HepG2 (cell line): ENCODE measurements around the gene MEAK7. TPM values are rescaled to one million over a fixed set of nuclear protein-coding genes. Genes with fewer than 3 reads are reported as not detected.

Source experiments
- ATAC-seq: fragments of 200-7000 bp; cut with Tn5 transposase; 3 replicates; pipeline ENCODE4 v1.9.1; 2020; ENCODE audit warnings: mild to moderate bottlenecking, moderate library complexity
- BruUV-seq: library from RNA; stranded (reverse); fragments of 400-500 nt; replicated peaks from 2 replicates; lab custom pipeline; 2021; lab: Mats Ljungman, UMichigan
- CTCF ChIA-PET: fragments of 300-600 bp; formaldehyde crosslinking; extraction: SDS; loops from one replicate; lab custom pipeline; 2021; ENCODE audit warnings: low total read pairs, inconsistent platforms, low intra/inter-chr PET ratio; lab: Yijun Ruan, JAX
- POLR2A ChIA-PET: fragments of 350-600 bp; sonication (Branson Sonifier 250); formaldehyde crosslinking; loops from one replicate; lab custom pipeline; 2020; ENCODE audit warnings: antibody characterized with exemption, inconsistent platforms; lab: Yijun Ruan, JAX
- DNase-seq: peaks from one replicate; pipeline ENCODE4 v3.0.0-alpha.2; 2015; ENCODE audit warnings: low spot score
- FAIRE-seq: peaks from 3 replicates; lab custom pipeline; 2011; peaks lifted over from hg19 to GRCh38; lab: Jason Lieb, UNC
- H2AFZ ChIP-seq: one replicate; pipeline ENCODE4 v1.6.1; 2011; ENCODE audit warnings: low read length, inconsistent platforms
- H3K27ac ChIP-seq: fragments of 300-600 bp; 3 replicates; pipeline ENCODE4 v1.8.0; 2011; ENCODE audit warnings: mixed run types, mild to moderate bottlenecking, mixed read lengths, low read length, inconsistent platforms; ENCODE audit not compliant: insufficient read depth; ENCODE audit errors: extremely low read length
- H3K27me3 ChIP-seq, 2 experiments: fragments of 200-600 bp in 1 of 2; 2 replicates in 1 of 2; 3 replicates in 1 of 2; pipeline versions ENCODE4 v1.6.0 to v1.8.0; 2011; ENCODE audit warnings: low read length in 2 of 2, mild to moderate bottlenecking in 2 of 2, moderate library complexity in 2 of 2, inconsistent platforms in 1 of 2; ENCODE audit not compliant: insufficient read depth in 2 of 2, control insufficient read depth in 1 of 2
- H3K36me3 ChIP-seq, 2 experiments: fragments of 200-600 bp in 1 of 2; replicated peaks in 1 of 2; 2 replicates in 1 of 2; 3 replicates in 1 of 2; pipeline versions ENCODE4 v1.5.1 to v1.8.0; 2011; ENCODE audit warnings: low read length in 2 of 2, inconsistent platforms in 1 of 2; ENCODE audit not compliant: insufficient read depth in 2 of 2, control insufficient read depth in 1 of 2
- H3K4me1 ChIP-seq: 2 replicates; pipeline ENCODE4 v1.5.1; 2012; ENCODE audit warnings: low read length, inconsistent platforms; ENCODE audit not compliant: insufficient read depth
- H3K4me2 ChIP-seq: 2 replicates; pipeline ENCODE4 v1.6.0; 2011; ENCODE audit warnings: low read depth, low read length, inconsistent platforms
- H3K4me3 ChIP-seq, 3 experiments: fragments of 200-600 bp in 1 of 3; sonication (generic), shearing (Covaris generic) in 1 of 3; replicated peaks in 1 of 3; 2 replicates each; pipeline ENCODE4 v1.5.1; 2011 to 2016; ENCODE audit warnings: low read length in 3 of 3, inconsistent platforms in 2 of 3, low read depth in 2 of 3, mild to moderate bottlenecking in 2 of 3, control low read depth in 1 of 3, mixed read lengths in 1 of 3; ENCODE audit not compliant: insufficient read depth in 1 of 3
- H3K79me2 ChIP-seq: one replicate; pipeline ENCODE4 v1.6.1; 2011; ENCODE audit warnings: low read length, inconsistent platforms; ENCODE audit not compliant: insufficient read depth
- H3K9ac ChIP-seq: 2 replicates; pipeline ENCODE4 v1.6.0; 2011; ENCODE audit warnings: mild to moderate bottlenecking, low read depth, low read length, inconsistent platforms; ENCODE audit not compliant: insufficient read depth
- H3K9me3 ChIP-seq: 2 replicates; pipeline ENCODE4 v1.5.1; 2012; ENCODE audit warnings: mild to moderate bottlenecking, low read length
- H4K20me1 ChIP-seq: 2 replicates; pipeline ENCODE4 v1.6.0; 2011; ENCODE audit warnings: inconsistent platforms, mild to moderate bottlenecking, low read length, moderate library complexity; ENCODE audit not compliant: insufficient read depth
- AGO2 ChIP-seq: fragments of 200-400 bp; formaldehyde crosslinking; optimal IDR thresholded peaks from 2 replicates; pipeline ENCODE3; 2017; ENCODE audit warnings: mild to moderate bottlenecking, low read depth, low read length, moderate library complexity
- BCL6 ChIP-seq: IDR thresholded peaks from 2 replicates; pipeline ENCODE4 v1.6.1; 2016; ENCODE audit warnings: missing genetic modification reagents, missing compliant biosample characterization
- CBX1 ChIP-seq: IDR thresholded peaks from one replicate; pipeline ENCODE4 v1.6.1; 2016; ENCODE audit warnings: antibody characterized with exemption, low read depth
- CCAR2 ChIP-seq: fragments of 200-400 bp; formaldehyde crosslinking; optimal IDR thresholded peaks from 2 replicates; pipeline ENCODE3; 2018; ENCODE audit warnings: low read depth, mild to moderate bottlenecking, low read length, moderate library complexity
- FOXJ3 ChIP-seq: sonication (generic); formaldehyde crosslinking; IDR thresholded peaks from 2 replicates; pipeline ENCODE4 v1.4.0; 2020; ENCODE audit warnings: missing genetic modification reagents, mild to moderate bottlenecking, borderline replicate concordance
- FUBP1 ChIP-seq: sonication (generic); formaldehyde crosslinking; IDR thresholded peaks from 2 replicates; pipeline ENCODE4 v1.5.1; 2020; ENCODE audit warnings: missing genetic modification reagents, mild to moderate bottlenecking, borderline replicate concordance
- KAT2B ChIP-seq: fragments of 150-350 bp; IDR thresholded peaks from 2 replicates; pipeline ENCODE4 v1.6.1; 2014; ENCODE audit warnings: low read depth, low read length, borderline replicate concordance
- NBN ChIP-seq: fragments of 450-650 bp; conservative IDR thresholded peaks from 2 replicates; pipeline ENCODE4 v1.6.1; 2017
- NFKBIZ ChIP-seq: IDR thresholded peaks from 2 replicates; pipeline ENCODE4 v1.6.1; 2018; ENCODE audit warnings: missing genetic modification reagents, missing compliant biosample characterization
- NKX3-1 ChIP-seq: sonication (generic); formaldehyde crosslinking; IDR thresholded peaks from 2 replicates; pipeline ENCODE4 v1.5.0; 2020; ENCODE audit warnings: missing genetic modification reagents
- SOX5 ChIP-seq: IDR thresholded peaks from 2 replicates; pipeline ENCODE4 v1.6.1; 2016; ENCODE audit warnings: borderline replicate concordance
- U2AF2 ChIP-seq: fragments of 200-400 bp; formaldehyde crosslinking; IDR thresholded peaks from 2 replicates; pipeline ENCODE4 v1.6.1; 2017; ENCODE audit warnings: low read depth, mild to moderate bottlenecking, low read length
- ZNF362 ChIP-seq: sonication (generic); formaldehyde crosslinking; IDR thresholded peaks from 2 replicates; pipeline ENCODE4 v1.4.0; 2020; ENCODE audit warnings: missing genetic modification reagents, mild to moderate bottlenecking, borderline replicate concordance
- ZNF629 ChIP-seq: sonication (generic); formaldehyde crosslinking; conservative IDR thresholded peaks from 2 replicates; pipeline ENCODE4 v1.5.0; 2020; ENCODE audit warnings: missing genetic modification reagents
- ZSCAN20 ChIP-seq: sonication (generic); formaldehyde crosslinking; IDR thresholded peaks from 2 replicates; pipeline ENCODE4 v1.4.0; 2020; ENCODE audit warnings: missing genetic modification reagents, mild to moderate bottlenecking, borderline replicate concordance
- WGBS: methylation state at CpG from one replicate; pipeline ENCODE4 v1.1.6; 2017; ENCODE audit warnings: low lambda C conversion rate; 5-methylcytosine and 5-hydroxymethylcytosine counted together
- in situ Hi-C: cut with HindIII; loops from 2 replicates; pipeline ENCODE4 v1.10.0; 2017; ENCODE audit warnings: low pct_unique_long_range_greater_than_20kb; ENCODE audit not compliant: extremely low pct_ligation_motif_present
- intact Hi-C: fragments of 100-400 bp; cut with micrococcal nuclease; formaldehyde crosslinking; loops from one replicate; pipeline ENCODE4 v1.10.0; 2022; ENCODE audit not compliant: unreplicated experiment
- polyA plus RNA-seq, 8 experiments: library from polyadenylated mRNA; depleted of rRNA in 3 of 8; stranded (reverse) in 7 of 8; unstranded in 1 of 8; fragments of >200 nt; fragmentation: Illumina TruSeq in 4 of 8; extraction: Trizol in 4 of 8; gene quantifications; 2 replicates each; pipeline versions ENCODE4 v1.2.1 to v1.2.3, GENCODE V29; 2011 to 2016; ENCODE audit warnings: low read depth in 4 of 8, missing spikeins in 1 of 8, mixed read lengths in 1 of 8; ENCODE audit not compliant: insufficient read depth in 1 of 8
- total RNA-seq, 5 experiments: library from RNA; depleted of rRNA; stranded (reverse); fragments of >200 nt; fragmentation: Illumina TruSeq; extraction: Trizol; gene quantifications; 2 replicates each; pipeline ENCODE4 v1.2.3, GENCODE V29; 2016; ENCODE audit warnings: low read depth in 1 of 5
- TF ChIP-seq, protein P1 (sequence below): IDR thresholded peaks from 2 replicates; pipeline ENCODE4 v1.6.1; 2016; ENCODE audit warnings: missing genetic modification reagents, missing compliant biosample characterization
- TF ChIP-seq, protein P2 (sequence below): IDR thresholded peaks from 2 replicates; pipeline ENCODE4 v1.6.1; 2016; ENCODE audit warnings: control low read depth

The MEAK7 gene
- total and polyA plus RNA-seq, 2 of the 13 experiments (the other 11 are each of a cell fraction or from before 2014, with no cell fraction given): 11.8 to 14.7 TPM

- no peak overlapping the region for H3K27ac ChIP-seq
- BruUV-seq: no TSS peak
- H3K36me3 ChIP-seq: no peaks in the 10 kb centered on the region
- H3K4me1 ChIP-seq: peaks cover 53% of the 10 kb centered on the region
- no peak overlapping the region for H3K9ac ChIP-seq
- in situ Hi-C loops (no loop called here), intact Hi-C loops (no loop called here)
- no peak overlapping the region for H3K4me3 ChIP-seq
- DNase-seq: no peak
- H3K27me3 ChIP-seq: 0 out of 5 replicates have a peak, but pooled peaks cover 0 to 3% of the 10 kb centered on the region in 2 experiments
- H3K79me2 ChIP-seq: no peaks in the 10 kb centered on the region
- TF ChIP-seq ZSCAN20 (CRISPR knock-in tag): no peak
- TF ChIP-seq NBN: no peak
- TF ChIP-seq FUBP1: no peak
- no peak for TF ChIP-seq CCAR2
- TF ChIP-seq U2AF2: no peak
- TF ChIP-seq NFKBIZ: no peak
- TF ChIP-seq ZNF362 (CRISPR knock-in tag): no peak
- TF ChIP-seq, protein P1, sequence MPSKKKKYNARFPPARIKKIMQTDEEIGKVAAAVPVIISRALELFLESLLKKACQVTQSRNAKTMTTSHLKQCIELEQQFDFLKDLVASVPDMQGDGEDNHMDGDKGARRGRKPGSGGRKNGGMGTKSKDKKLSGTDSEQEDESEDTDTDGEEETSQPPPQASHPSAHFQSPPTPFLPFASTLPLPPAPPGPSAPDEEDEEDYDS: no peak
- TF ChIP-seq ZNF629 (CRISPR knock-in tag): no peak
- TF ChIP-seq CBX1: no peak
- TF ChIP-seq FOXJ3 (CRISPR knock-in tag): no peak
- TF ChIP-seq SOX5 (CRISPR knock-in tag): no peak
- TF ChIP-seq, protein P2, sequence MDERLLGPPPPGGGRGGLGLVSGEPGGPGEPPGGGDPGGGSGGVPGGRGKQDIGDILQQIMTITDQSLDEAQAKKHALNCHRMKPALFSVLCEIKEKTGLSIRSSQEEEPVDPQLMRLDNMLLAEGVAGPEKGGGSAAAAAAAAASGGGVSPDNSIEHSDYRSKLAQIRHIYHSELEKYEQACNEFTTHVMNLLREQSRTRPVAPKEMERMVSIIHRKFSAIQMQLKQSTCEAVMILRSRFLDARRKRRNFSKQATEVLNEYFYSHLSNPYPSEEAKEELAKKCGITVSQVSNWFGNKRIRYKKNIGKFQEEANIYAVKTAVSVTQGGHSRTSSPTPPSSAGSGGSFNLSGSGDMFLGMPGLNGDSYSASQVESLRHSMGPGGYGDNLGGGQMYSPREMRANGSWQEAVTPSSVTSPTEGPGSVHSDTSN (CRISPR knock-in tag): no peak
- no peak for TF ChIP-seq KAT2B
- TF ChIP-seq BCL6 (CRISPR knock-in tag): no peak
- TF ChIP-seq NKX3-1 (CRISPR knock-in tag): no peak
- no peak for TF ChIP-seq AGO2
- no peak for ATAC-seq
- WGBS: 82% methylated on average over 6 of the region's 6 CpGs
- no peaks in the 10 kb centered on the region for H4K20me1 ChIP-seq
- no peak overlapping the region for H3K4me2 ChIP-seq
- no peak for FAIRE-seq
- H3K9me3 ChIP-seq: no peaks in the 10 kb centered on the region
- CTCF ChIA-PET: no interaction called here
- POLR2A ChIA-PET: no interaction called here
- H2AFZ ChIP-seq: no peak overlapping the region
Observed at GRCh38 chr16:84538222-84538840, 33.9 kb upstream of the MEAK7 start.
